Activated T-cell treated with anti-CD3 and anti-CD28 coated beads, Interleukin-2, amount 50 U/mL, for 24 hours (primary cell): ENCODE results near the gene MMP24OS.

Experiments used
- DNase-seq: peaks from one replicate; pipeline ENCODE4 v3.0.0-alpha.2; 2020
- H3K27ac Mint-ChIP-seq: 2 replicates; pipeline ENCODE4 v1.8.0; 2020; ENCODE audit warnings: mild to moderate bottlenecking, mixed read lengths
- H3K27me3 Mint-ChIP-seq: 2 replicates; pipeline ENCODE4 v1.8.0; 2020; ENCODE audit warnings: mixed read lengths
- H3K36me3 Mint-ChIP-seq: 2 replicates; pipeline ENCODE4 v1.8.0; 2020; ENCODE audit warnings: low read depth, mixed read lengths
- H3K4me1 Mint-ChIP-seq: 2 replicates; pipeline ENCODE4 v1.8.0; 2020; ENCODE audit warnings: low read depth, mixed read lengths
- H3K4me3 Mint-ChIP-seq: 2 replicates; pipeline ENCODE4 v1.8.0; 2020; ENCODE audit warnings: mild to moderate bottlenecking, moderate library complexity, mixed read lengths
- H3K9me3 Mint-ChIP-seq: 2 replicates; pipeline ENCODE4 v1.8.0; 2020; ENCODE audit warnings: mixed read lengths

Gene MMP24OS

GRCh38 chr20:35243317-35243716 lies 34.6 kb downstream of the MMP24OS start:
- Mint-ChIP-seq H3K4me3 (no peak overlapping the region), H3K36me3 (no peaks in the 10 kb centered on the region), H3K27me3 (no peaks in the 10 kb centered on the region), H3K4me1 (no peaks in the 10 kb centered on the region), H3K27ac (no peak overlapping the region), H3K9me3 (no peaks in the 10 kb centered on the region)
- no peak for DNase-seq

DNA sequence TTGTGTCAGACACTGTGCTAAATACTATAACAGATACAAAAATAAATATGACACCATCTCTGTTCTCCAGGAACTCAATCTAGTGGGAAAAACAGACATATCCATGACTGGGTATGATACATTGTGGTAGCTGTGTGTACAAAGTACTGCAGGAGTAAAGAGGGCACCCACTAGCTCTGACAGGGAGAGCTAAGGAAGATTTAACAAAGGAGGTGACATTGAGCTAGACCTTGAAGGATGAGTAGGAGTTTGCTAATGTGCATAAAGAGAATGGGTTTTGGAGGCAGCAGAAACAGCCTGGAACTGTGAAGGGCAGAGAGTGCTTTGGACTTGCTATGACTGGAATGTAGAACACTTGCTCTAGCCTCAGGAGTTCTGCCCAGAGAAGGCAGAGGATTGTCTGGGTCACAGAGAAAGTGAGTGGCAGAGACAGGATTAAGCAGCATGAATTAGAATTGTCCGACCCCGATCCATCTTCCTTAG lies 37.1 kb downstream of the MMP24OS start:
- Mint-ChIP-seq H3K27ac (no peak overlapping the region), H3K4me3 (no peak overlapping the region), H3K9me3 (no peaks in the 10 kb centered on the region), H3K36me3 (peaks cover 9% of the 10 kb centered on the region), H3K27me3 (no peaks in the 10 kb centered on the region), H3K4me1 (no peaks in the 10 kb centered on the region)
- DNase-seq: no peak

DNA sequence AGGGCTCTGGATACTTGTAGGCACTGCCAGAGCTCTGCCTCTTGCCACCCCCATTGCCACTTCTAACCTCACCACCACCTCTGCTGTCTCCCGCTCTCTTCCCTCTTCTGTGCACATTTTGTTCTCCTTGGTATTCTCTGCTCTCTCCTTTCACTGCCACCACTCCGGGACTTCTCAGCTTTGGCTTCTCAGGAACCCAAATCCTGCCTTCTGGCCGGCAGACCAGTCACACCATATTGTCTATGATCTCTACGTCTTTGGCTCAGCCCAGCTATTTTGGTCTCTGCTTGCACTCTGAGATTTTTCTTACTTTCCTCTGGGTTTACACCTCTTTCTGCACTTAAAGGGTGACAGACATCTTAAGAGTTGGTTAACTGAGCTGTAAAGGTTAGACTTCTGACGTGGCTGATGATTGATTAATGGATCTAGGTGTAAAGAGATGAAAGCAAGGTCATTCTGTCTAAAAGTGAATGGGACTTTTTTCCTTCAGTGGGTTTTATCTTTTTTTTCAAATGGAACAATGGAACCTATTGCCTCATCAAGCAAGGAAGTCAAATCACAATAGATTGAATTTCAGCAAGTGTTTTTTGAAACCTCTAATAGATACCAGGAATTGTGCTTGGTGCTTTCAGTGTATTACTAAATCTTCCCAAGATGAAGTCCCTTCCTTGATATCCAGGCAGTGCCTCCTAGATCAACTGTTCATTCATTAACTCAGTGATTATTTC lies 37.7 kb downstream of the MMP24OS start:
- Mint-ChIP-seq H3K27ac (no peak overlapping the region), H3K9me3 (no peaks in the 10 kb centered on the region), H3K4me3 (no peak overlapping the region), H3K27me3 (no peaks in the 10 kb centered on the region), H3K4me1 (no peaks in the 10 kb centered on the region), H3K36me3 (peaks cover 11% of the 10 kb centered on the region)
- DNase-seq: no peak

DNA sequence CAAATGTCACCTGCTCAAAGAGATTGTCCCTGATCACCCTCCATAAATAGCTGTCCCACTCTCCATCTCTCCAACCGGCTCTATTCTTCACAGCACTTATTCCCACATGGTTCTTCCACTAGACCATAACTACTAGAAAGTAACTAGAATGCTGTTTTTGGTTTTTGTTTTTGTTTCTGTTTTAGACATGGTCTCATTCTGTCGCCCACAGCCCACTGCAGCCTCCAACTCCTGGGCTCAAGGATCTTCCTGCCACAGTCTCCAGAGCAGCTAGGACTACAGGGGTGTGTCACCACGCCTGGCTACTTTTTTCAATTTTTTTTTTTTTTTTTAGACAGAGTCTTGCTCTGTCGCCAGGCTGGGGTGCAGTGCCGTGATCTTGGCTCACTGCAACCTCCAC lies 39.2 kb downstream of the MMP24OS start:
- Mint-ChIP-seq H3K36me3 (peaks cover 15% of the 10 kb centered on the region), H3K4me3 (no peak overlapping the region), H3K9me3 (no peaks in the 10 kb centered on the region), H3K27me3 (no peaks in the 10 kb centered on the region), H3K27ac (no peak overlapping the region), H3K4me1 (no peaks in the 10 kb centered on the region)
- DNase-seq: no peak

DNA sequence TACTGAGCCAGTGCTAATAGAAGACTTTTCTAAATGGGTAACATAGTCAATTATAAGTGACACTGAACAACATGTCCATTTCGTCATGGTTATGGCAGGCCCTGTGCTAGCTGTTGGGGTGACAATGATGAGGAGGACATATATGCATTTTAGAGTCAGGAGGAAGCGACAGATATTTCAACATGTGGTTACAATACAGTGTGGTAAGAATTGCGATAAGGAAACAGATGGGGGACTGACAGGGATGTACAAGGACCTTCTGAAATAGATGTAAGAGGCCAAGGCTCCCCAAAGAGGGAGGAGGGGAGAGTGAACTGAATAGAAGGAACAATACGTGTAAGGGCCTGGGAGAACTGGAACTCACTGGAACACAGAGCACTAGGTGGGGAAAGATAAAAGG lies 39.8 kb downstream of the MMP24OS start:
- H3K36me3 Mint-ChIP-seq: peaks cover 15% of the 10 kb centered on the region
- no peak overlapping the region for H3K27ac Mint-ChIP-seq
- no peaks in the 10 kb centered on the region for H3K9me3 Mint-ChIP-seq
- no peaks in the 10 kb centered on the region for H3K27me3 Mint-ChIP-seq
- H3K4me3 Mint-ChIP-seq: no peak overlapping the region
- no peak for DNase-seq
- no peaks in the 10 kb centered on the region for H3K4me1 Mint-ChIP-seq

GRCh38 chr20:35237486-35237885 lies 40.4 kb downstream of the MMP24OS start:
- Mint-ChIP-seq H3K4me1 (no peaks in the 10 kb centered on the region), H3K27ac (no peak overlapping the region), H3K4me3 (no peak overlapping the region), H3K27me3 (no peaks in the 10 kb centered on the region), H3K36me3 (peaks cover 15% of the 10 kb centered on the region), H3K9me3 (no peaks in the 10 kb centered on the region)
- DNase-seq: no peak

DNA sequence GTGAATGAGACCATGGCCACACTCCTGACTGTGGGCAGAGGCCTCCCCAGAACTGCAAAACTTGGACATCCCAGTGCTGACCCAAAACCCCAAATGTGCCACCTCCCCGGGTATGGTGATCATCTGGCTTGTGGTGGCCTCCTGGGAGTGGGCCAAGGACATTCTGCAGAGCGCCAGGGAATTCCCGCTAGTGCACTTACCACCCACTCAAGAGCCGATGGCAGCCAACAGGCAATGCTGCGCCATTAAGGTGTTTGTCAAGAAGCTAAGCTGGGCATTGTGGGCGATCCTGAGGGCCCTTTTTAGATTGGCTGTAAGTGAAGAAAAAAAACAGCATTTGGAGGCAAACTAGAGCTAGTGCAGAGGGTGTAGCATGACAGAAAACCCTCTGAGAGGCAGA lies 42.0 kb downstream of the MMP24OS start:
- no peak for DNase-seq
- H3K4me1 Mint-ChIP-seq: no peaks in the 10 kb centered on the region
- no peaks in the 10 kb centered on the region for H3K9me3 Mint-ChIP-seq
- H3K27ac Mint-ChIP-seq: no peak overlapping the region
- peaks cover 18% of the 10 kb centered on the region for H3K36me3 Mint-ChIP-seq
- H3K4me3 Mint-ChIP-seq: no peak overlapping the region
- no peaks in the 10 kb centered on the region for H3K27me3 Mint-ChIP-seq

GRCh38 chr20:35232575-35232974 lies 45.3 kb downstream of the MMP24OS start:
- no peak for DNase-seq
- Mint-ChIP-seq H3K27me3 (peaks cover 21% of the 10 kb centered on the region), H3K9me3 (no peaks in the 10 kb centered on the region), H3K4me1 (no peaks in the 10 kb centered on the region), H3K4me3 (no peak overlapping the region), H3K36me3 (peaks cover 20% of the 10 kb centered on the region), H3K27ac (no peak overlapping the region)

- Mint-ChIP-seq H3K27me3 (peaks cover 40% of the 10 kb centered on the region), H3K27ac (no peak overlapping the region), H3K4me3 (peak overlapping the region; percentile 65), H3K9me3 (no peaks in the 10 kb centered on the region), H3K36me3 (peaks cover 5% of the 10 kb centered on the region), H3K4me1 (peaks cover 4% of the 10 kb centered on the region)
- peak; percentile 70 for DNase-seq
These were observed 50.8 kb downstream of the MMP24OS start for GRCh38 chr20:35226884-35227681.
